ENCODE results near the gene GLIS1.

GLIS1 gene

GRCh38 chr1:53585565-53585964, 153.4 kb downstream of the GLIS1 start:
- in situ Hi-C loops (cut with HindIII; ENCODE audit: low sequenced_read_pairs) = loop anchor here (5.0 kb wide), 1 partner anchor 107 kb away; no protein-coding TSS in a partner anchor

GRCh38 chr1:53585129-53585528, 153.8 kb downstream of the GLIS1 start:
- in situ Hi-C loops (cut with HindIII; ENCODE audit: low sequenced_read_pairs) = loop anchor here (5.0 kb wide), 1 partner anchor 107 kb away; no protein-coding TSS in a partner anchor

- in situ Hi-C loops (cut with HindIII; ENCODE audit: low sequenced_read_pairs) = loop anchor here (5.0 kb wide), 1 partner anchor 108 kb away; no protein-coding TSS in a partner anchor
Observed at GRCh38 chr1:53584777-53585107, 154.2 kb downstream of the GLIS1 start.

- in situ Hi-C loops (cut with HindIII; ENCODE audit: low sequenced_read_pairs) = no loop called here
Observed at GRCh38 chr1:53583868-53584776, 154.8 kb downstream of the GLIS1 start.

- in situ Hi-C loops (cut with HindIII; ENCODE audit: low sequenced_read_pairs) = no loop called here
Observed at GRCh38 chr1:53583021-53583867, 155.7 kb downstream of the GLIS1 start.

GRCh38 chr1:53582211-53583020, 156.5 kb downstream of the GLIS1 start:
- in situ Hi-C loops (cut with HindIII; ENCODE audit: low sequenced_read_pairs) = no loop called here

GRCh38 chr1:53581476-53581875, 157.5 kb downstream of the GLIS1 start:
- in situ Hi-C loops (cut with HindIII; ENCODE audit: low sequenced_read_pairs) = no loop called here

- in situ Hi-C loops (cut with HindIII; ENCODE audit: low sequenced_read_pairs) = no loop called here
Observed at GRCh38 chr1:53580739-53581475, 158.1 kb downstream of the GLIS1 start.

GRCh38 chr1:53580009-53580400, 159.0 kb downstream of the GLIS1 start:
- in situ Hi-C loops (cut with HindIII; ENCODE audit: low sequenced_read_pairs) = no loop called here

GRCh38 chr1:53579221-53580008, 159.5 kb downstream of the GLIS1 start:
- in situ Hi-C loops (cut with HindIII; ENCODE audit: low sequenced_read_pairs) = no loop called here

GRCh38 chr1:53578358-53578757, 160.6 kb downstream of the GLIS1 start:
- in situ Hi-C loops (cut with HindIII; ENCODE audit: low sequenced_read_pairs) = no loop called here

GRCh38 chr1:53577761-53578100, 161.2 kb downstream of the GLIS1 start:
- in situ Hi-C loops (cut with HindIII; ENCODE audit: low sequenced_read_pairs) = no loop called here

- in situ Hi-C loops (cut with HindIII; ENCODE audit: low sequenced_read_pairs) = no loop called here
Observed at GRCh38 chr1:53576866-53577760, 161.9 kb downstream of the GLIS1 start.

GRCh38 chr1:53576381-53576801, 162.6 kb downstream of the GLIS1 start:
- in situ Hi-C loops (cut with HindIII; ENCODE audit: low sequenced_read_pairs) = no loop called here

- in situ Hi-C loops (cut with HindIII; ENCODE audit: low sequenced_read_pairs) = no loop called here
Observed at GRCh38 chr1:53575955-53576320, 163.0 kb downstream of the GLIS1 start.

GRCh38 chr1:53575141-53575954, 163.6 kb downstream of the GLIS1 start:
- in situ Hi-C loops (cut with HindIII; ENCODE audit: low sequenced_read_pairs) = no loop called here

- in situ Hi-C loops (cut with HindIII; ENCODE audit: low sequenced_read_pairs) = no loop called here
Observed at GRCh38 chr1:53574621-53575020, 164.3 kb downstream of the GLIS1 start.

- in situ Hi-C loops (cut with HindIII; ENCODE audit: low sequenced_read_pairs) = no loop called here
Observed at GRCh38 chr1:53573931-53574330, 165.0 kb downstream of the GLIS1 start.

Data from endothelial cell of hepatic sinusoid (primary cell).